Mucosa of descending colon (tissue), 3 donors: ENCODE results near the gene WHAMM. TPM values are rescaled to one million over a fixed set of nuclear protein-coding genes. Genes with fewer than 3 reads are reported as not detected.
"Not testable (repeated sequence)": the region's sequence is repeated elsewhere in the genome, so short reads cannot be mapped to it uniquely, and the experiment has no call there.

ENCODE experiments used
- ATAC-seq: fragments of 200-7000 bp; cut with Tn5 transposase; one replicate; pipeline ENCODE4 v1.9.1; 2020; ENCODE audit warnings: mild to moderate bottlenecking, moderate library complexity
- DNase-seq, 3 donors: peaks; one replicate each; pipeline ENCODE4 v3.0.0-alpha.2; 2020
- H3K36me3 ChIP-seq: fragments of 200-600 bp; one replicate; pipeline ENCODE4 v1.8.0; 2021; ENCODE audit warnings: low read depth, mild to moderate bottlenecking
- H3K4me1 ChIP-seq: fragments of 200-600 bp; one replicate; pipeline ENCODE4 v1.8.0; 2021; ENCODE audit warnings: low read depth, mild to moderate bottlenecking
- H3K4me3 ChIP-seq: fragments of 200-600 bp; one replicate; pipeline ENCODE4 v1.8.0; 2021; ENCODE audit warnings: mild to moderate bottlenecking
- H3K9me3 ChIP-seq: fragments of 200-600 bp; one replicate; pipeline ENCODE4 v1.8.0; 2021; ENCODE audit warnings: mild to moderate bottlenecking
- intact Hi-C, 2 donors: fragments of 100-400 bp; cut with DNase I in 1 of 2; cut with micrococcal nuclease in 1 of 2; formaldehyde crosslinking; loops; one replicate each; pipeline versions ENCODE4 v1.11.0 to v1.11.1; 2022; cut with DNase I, micrococcal nuclease
- total RNA-seq, 3 donors: library from RNA; stranded (reverse); fragmentation: NEBNext Ultra II Directional in 2 of 3; extraction: Animal tissue kit (Norgen Biotek cat#: 25700) in 2 of 3; gene quantifications; one replicate each; pipeline versions ENCODE4 v1.2.1 to v1.2.4, GENCODE V29; 2021 to 2023
- TF ChIP-seq, protein P1 (sequence below): fragments of 200-600 bp; IDR thresholded peaks from one replicate; pipeline ENCODE4 v1.8.0; 2022; ENCODE audit warnings: antibody characterized with exemption, mild to moderate bottlenecking
- donor health status: DM: no; HTN: no; CAD: no; lungs with moderate emphysema.
- donor health status: DM: no; HTN: no; CAD: no.
- donor health status: DM: no; HTN: yes; CAD: no.

WHAMM gene
- total RNA-seq, 3 donors from 2014 or later, result 10.8 to 13.2 (median 11.4) TPM

DNA sequence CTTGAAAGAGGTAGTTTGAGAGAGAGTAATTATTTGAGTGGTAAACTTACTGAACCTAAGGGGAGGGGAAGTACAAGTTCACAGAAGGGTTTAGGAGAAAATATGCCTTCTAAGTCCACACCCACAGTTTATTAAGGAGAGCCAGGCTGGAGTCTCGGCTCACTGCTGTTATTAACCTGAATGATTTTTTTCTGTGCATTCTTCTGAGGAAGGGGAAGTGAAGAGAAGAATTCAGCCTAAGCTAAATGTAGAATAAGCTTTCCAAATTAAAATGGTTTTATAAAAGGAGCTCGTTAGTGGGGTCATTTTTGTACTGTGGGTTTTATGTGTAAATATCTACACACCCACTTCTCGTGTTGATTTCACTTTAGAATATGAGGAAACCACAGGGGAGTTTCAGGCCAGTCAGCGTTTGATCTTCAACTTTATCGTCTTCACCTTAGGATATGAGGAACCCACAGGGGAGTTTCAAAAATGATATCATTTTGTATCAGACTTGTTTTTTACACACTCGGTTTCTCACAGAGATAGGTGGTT, 1.5 kb downstream of the WHAMM start:
- H3K36me3 ChIP-seq, result peaks cover 4% of the 10 kb centered on the region
- TF ChIP-seq, protein P1, sequence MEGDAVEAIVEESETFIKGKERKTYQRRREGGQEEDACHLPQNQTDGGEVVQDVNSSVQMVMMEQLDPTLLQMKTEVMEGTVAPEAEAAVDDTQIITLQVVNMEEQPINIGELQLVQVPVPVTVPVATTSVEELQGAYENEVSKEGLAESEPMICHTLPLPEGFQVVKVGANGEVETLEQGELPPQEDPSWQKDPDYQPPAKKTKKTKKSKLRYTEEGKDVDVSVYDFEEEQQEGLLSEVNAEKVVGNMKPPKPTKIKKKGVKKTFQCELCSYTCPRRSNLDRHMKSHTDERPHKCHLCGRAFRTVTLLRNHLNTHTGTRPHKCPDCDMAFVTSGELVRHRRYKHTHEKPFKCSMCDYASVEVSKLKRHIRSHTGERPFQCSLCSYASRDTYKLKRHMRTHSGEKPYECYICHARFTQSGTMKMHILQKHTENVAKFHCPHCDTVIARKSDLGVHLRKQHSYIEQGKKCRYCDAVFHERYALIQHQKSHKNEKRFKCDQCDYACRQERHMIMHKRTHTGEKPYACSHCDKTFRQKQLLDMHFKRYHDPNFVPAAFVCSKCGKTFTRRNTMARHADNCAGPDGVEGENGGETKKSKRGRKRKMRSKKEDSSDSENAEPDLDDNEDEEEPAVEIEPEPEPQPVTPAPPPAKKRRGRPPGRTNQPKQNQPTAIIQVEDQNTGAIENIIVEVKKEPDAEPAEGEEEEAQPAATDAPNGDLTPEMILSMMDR, result no peak
- no peaks in the 10 kb centered on the region for H3K9me3 ChIP-seq
- H3K4me3 ChIP-seq, result peak overlapping the region; percentile 88
- DNase-seq (peak in 1 of 3 donors; percentile 23), ATAC-seq (no peak)
- H3K4me1 ChIP-seq, result peaks cover 3% of the 10 kb centered on the region
- intact Hi-C loops, result no loop called here

DNA sequence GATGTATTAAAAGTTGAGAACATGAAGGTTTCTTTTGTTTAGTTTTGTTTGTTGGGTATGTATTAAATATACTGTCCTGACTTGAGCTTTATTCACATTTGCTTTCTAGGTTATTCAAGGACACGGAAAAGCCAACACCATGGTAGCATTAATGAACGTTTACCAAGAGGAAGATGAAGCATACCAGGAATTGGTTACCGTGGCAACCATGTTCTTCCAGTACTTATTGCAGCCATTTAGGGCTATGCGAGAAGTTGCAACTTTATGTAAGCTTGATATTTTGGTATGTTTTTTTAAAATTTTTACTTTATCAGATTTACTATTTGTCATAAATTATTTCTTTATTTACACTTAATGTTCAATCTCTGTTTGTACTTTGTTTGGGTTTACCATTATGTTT, 3.6 kb downstream of the WHAMM start:
- H3K4me3 ChIP-seq, result no peak overlapping the region
- DNase-seq, result no peak
- peaks cover 3% of the 10 kb centered on the region for H3K4me1 ChIP-seq
- TF ChIP-seq, protein P1, result no peak
- H3K36me3 ChIP-seq, result peaks cover 4% of the 10 kb centered on the region
- no peak for ATAC-seq
- H3K9me3 ChIP-seq, result no peaks in the 10 kb centered on the region
- intact Hi-C loops, result no loop called here

DNA sequence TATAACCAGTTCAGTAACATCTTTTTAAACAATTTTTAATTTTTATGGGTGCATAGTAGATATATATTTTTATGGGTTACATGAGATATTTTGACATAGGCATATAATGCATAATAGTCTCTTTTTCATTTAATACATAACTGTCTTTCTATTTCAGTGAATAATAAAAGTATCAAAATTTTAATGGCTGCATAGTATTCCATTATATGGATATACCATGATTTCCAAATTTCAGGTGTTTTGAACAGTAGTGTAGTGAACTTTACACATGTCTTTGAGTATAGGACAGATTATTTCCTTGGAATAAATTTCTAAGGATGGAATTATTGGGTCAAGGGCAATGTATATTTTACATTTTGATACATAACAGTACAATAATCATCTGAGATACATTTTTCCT, 10.7 kb downstream of the WHAMM start:
- TF ChIP-seq, protein P1, result no peak
- intact Hi-C loops, result no loop called here

DNA sequence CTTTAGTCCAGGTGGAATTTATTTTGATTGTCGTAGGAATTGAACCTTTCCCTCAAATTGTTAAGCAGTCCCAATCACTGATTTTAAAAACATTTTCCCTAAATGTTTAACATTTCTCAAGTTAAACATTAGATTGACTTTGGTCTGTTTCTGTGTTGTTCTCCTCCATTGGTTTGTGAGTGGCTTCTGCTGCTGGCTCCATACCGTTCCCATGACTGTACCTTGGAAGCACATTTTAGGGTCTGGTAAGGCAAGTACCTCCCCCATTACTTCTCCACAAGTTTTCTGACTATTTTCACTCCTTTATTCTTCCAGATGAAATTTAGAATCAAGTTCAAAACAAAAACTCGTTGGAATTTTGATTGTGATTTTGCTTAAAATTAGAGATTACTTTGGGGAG, 12.0 kb downstream of the WHAMM start:
- DNase-seq, H3K36me3 ChIP-seq, ATAC-seq, intact Hi-C loops, H3K4me3 ChIP-seq, H3K4me1 ChIP-seq, H3K9me3 ChIP-seq: not testable (repeated sequence)

More for the DNA sequence above, 10.7 kb downstream of the WHAMM start:
- DNase-seq (no peak), ATAC-seq (no peak)
- no peaks in the 10 kb centered on the region for H3K4me1 ChIP-seq
- H3K4me3 ChIP-seq, result no peak overlapping the region
- H3K9me3 ChIP-seq, result no peaks in the 10 kb centered on the region
- no peaks in the 10 kb centered on the region for H3K36me3 ChIP-seq

DNA sequence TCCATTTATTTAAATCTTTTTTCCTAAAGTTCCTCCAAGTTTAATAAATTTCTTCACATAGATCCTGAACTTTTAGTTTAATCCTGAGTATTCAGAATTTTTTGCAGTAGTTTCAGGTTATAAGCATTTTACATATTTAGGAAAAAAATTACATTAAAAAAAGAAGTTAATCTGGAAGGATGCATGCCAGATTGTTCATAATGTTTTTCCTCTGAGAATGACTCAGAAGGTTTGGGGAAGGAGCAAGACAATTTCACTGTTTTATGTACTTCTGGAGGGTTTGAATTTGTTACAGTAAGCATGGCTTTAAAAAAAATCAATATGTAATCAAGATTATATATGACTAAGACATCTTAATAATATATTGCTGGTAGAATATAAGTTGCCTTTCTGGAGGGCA, 12.4 kb downstream of the WHAMM start:
- H3K36me3 ChIP-seq, H3K4me1 ChIP-seq, DNase-seq, intact Hi-C loops, H3K9me3 ChIP-seq, H3K4me3 ChIP-seq, ATAC-seq: not testable (repeated sequence)

DNA sequence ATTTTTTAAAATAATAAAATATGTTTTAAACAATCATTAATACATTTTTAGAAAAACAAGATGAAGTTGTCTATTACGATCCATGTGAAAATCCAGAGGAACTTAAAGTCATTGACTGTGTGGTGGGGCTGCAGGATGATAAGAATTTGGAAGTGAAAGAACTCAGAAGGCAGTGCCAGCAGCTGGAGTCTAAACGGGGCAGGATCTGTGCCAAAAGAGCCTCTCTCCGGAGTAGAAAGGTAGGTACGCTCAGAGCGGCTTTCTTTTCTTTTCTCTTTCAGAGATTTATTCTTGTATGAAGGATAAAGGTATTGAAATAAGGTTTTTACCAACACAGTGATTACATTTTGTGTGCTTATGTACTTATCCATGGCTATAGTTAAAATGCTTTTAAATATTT, 13.6 kb downstream of the WHAMM start:
- peaks cover 2% of the 10 kb centered on the region for H3K36me3 ChIP-seq
- H3K4me1 ChIP-seq, result no peaks in the 10 kb centered on the region

More for the DNA sequence above, 13.6 kb downstream of the WHAMM start:
- intact Hi-C loops, result no loop called here
- DNase-seq (no peak), ATAC-seq (no peak)
- TF ChIP-seq, protein P1, result no peak
- no peak overlapping the region for H3K4me3 ChIP-seq
- no peaks in the 10 kb centered on the region for H3K9me3 ChIP-seq
